ENCODE results near the gene USH2A.

GRCh38 chr1:216310776-216311175, 112.5 kb downstream of the USH2A start:
- peak; percentile 50 to 69 (median 58) for TF ChIP-seq CTCF (IDR thresholded peaks at IDR 0.05)
- TF ChIP-seq POLR2A (IDR thresholded peaks at IDR 0.05), result no peak
